GM12875 (cell line): ENCODE data around the gene SNCAIP.

ENCODE experiments used
- H3K4me3 ChIP-seq: one replicate; pipeline ENCODE4 v1.5.1; 2011; ENCODE audit warnings: low read depth, low read length, control low read depth
- TF ChIP-seq, protein P1 (sequence below): IDR thresholded peaks from 2 replicates; pipeline ENCODE4 v1.5.1; 2011; ENCODE audit warnings: low read depth, mild to moderate bottlenecking, control low read depth, inconsistent platforms, low read length, moderate library complexity, borderline replicate concordance; ENCODE audit not compliant: insufficient read depth

Gene SNCAIP

GRCh38 chr5:122392824-122393223 is 80.8 kb downstream of the SNCAIP start:
- no peak overlapping the region for H3K4me3 ChIP-seq
- TF ChIP-seq, protein P1, sequence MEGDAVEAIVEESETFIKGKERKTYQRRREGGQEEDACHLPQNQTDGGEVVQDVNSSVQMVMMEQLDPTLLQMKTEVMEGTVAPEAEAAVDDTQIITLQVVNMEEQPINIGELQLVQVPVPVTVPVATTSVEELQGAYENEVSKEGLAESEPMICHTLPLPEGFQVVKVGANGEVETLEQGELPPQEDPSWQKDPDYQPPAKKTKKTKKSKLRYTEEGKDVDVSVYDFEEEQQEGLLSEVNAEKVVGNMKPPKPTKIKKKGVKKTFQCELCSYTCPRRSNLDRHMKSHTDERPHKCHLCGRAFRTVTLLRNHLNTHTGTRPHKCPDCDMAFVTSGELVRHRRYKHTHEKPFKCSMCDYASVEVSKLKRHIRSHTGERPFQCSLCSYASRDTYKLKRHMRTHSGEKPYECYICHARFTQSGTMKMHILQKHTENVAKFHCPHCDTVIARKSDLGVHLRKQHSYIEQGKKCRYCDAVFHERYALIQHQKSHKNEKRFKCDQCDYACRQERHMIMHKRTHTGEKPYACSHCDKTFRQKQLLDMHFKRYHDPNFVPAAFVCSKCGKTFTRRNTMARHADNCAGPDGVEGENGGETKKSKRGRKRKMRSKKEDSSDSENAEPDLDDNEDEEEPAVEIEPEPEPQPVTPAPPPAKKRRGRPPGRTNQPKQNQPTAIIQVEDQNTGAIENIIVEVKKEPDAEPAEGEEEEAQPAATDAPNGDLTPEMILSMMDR, result no peak

DNA sequence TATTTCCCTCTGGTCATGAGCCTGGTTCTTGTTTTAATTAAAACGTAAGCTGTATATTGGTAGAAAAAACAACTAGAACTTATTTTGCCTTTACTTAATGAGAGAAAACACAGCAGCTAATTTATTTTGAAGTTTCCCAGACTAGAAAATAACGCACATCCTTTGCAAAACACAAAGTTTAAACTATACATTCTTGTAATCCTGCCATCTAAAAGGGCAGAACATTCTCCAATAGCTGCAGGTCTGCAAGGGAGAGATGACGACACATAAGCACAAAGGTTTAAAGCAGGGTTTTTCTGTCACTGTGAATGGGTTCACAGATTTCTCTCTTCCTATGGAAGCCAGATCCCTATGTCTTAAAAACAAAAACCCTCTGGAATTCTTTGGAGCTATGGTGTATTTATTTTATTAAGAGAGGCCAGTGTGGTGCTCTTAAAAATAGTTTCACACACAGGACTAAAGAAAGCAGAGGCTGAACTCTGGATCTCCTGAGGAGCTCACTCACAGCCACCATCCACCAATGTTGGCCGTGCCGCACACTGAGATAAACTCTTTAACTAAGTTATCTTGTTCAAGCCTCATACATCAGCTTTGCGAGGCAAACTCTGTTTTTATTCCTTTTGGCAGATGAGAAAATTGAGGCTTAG is 82.4 kb downstream of the SNCAIP start:
- H3K4me3 ChIP-seq, result no peak overlapping the region
- TF ChIP-seq, protein P1, result no peak

DNA sequence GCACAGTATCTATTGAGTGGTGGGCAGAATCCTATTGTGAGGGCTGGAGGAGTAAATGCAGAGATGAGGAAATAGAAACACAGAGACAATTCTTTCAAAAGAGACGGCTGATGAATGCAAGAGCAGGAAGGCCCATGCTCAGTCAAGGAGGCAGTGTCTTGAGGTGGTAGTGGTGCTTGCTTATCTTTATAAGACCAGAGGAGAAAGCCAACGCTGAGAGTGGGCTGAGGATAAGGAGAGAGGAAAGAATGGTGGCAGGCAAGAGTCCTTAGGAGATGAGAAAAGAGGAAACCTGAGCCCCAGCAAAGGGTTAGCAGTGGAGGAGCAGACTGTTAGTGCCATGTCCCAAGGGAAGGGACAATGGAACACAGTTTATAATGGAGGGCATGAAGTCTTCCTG is 86.0 kb downstream of the SNCAIP start:
- H3K4me3 ChIP-seq, result no peak overlapping the region
- TF ChIP-seq, protein P1, result no peak

DNA sequence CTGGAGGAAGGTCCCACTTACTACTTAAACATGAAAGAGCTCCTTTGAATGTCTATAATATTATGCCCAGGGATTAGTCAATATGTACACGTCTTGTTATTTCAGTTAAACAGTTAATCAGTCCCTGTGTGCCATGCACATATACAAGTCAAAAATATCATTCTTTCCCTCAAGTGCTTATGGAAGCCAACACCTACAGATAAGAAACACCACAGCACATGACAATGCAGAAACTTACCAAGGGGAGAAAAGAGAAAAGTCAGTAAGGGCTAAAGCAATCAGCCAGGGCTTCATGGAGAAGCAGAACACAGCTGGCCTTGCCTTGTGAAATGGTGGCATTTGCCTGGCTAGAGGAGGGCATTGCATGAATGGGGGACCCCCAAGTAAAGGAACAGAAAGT is 88.3 kb downstream of the SNCAIP start:
- H3K4me3 ChIP-seq, result no peak overlapping the region
- TF ChIP-seq, protein P1, result no peak

GRCh38 chr5:122400938-122401337 is 88.9 kb downstream of the SNCAIP start:
- TF ChIP-seq, protein P1, result no peak

DNA sequence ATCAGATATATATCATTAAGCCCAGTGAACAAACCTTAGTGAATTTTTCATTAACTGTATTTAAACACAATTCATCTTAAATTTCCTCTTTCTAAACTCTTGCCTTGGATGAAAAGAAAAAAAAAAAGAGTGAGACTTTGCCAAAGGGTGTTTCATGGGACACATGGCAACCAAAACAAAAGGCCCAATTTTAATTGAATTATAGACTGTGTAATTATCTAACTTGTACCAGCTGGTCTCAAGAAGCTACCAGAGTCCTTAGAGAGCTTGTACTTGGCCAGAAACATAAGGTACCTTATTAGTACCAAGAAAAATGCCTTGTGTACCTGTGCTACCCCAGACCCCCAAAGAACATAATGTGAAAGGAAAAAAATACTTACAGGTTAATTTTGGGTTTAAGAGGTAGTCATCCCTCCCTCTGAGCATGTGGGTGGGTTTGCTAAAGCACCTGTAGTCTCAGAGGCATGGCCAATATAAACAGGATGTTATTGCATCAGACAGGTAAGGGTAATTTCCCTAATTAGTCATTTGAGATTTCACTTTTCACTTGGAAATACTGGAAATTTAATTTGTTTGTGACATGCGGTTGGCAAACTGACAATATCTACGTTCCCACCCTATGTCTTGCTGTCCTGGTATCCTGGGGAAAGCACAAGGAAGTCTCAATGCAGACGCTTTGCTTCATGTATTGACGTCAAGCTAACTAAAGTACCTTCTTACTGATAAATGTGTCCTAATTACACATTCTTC is 90.1 kb downstream of the SNCAIP start:
- no peak overlapping the region for H3K4me3 ChIP-seq
- TF ChIP-seq, protein P1, result no peak

More at GRCh38 chr5:122400938-122401337, 88.9 kb downstream of the SNCAIP start:
- no peak overlapping the region for H3K4me3 ChIP-seq
